Liver (tissue), 3 donors: ENCODE measurements around the gene HSD3B2.

Source experiments
- ATF3 ChIP-seq: IDR thresholded peaks from 2 replicates; pipeline ENCODE4 v1.6.1; 2016; ENCODE audit warnings: antibody characterized with exemption
- CTCF ChIP-seq: fragments of 150-350 bp; IDR thresholded peaks from 2 replicates; pipeline ENCODE4 v1.5.1; 2017; ENCODE audit warnings: improper control_type of control experiment, low read depth, low read length; ENCODE audit not compliant: missing input control
- EGR1 ChIP-seq, 2 donors: IDR thresholded peaks; 2 replicates each; pipeline ENCODE4 v1.6.1; 2016 to 2018; ENCODE audit warnings: antibody characterized with exemption in 2 of 2, low read depth in 2 of 2
- FOXA1 ChIP-seq: IDR thresholded peaks from 2 replicates; pipeline ENCODE4 v1.6.1; 2016; ENCODE audit warnings: antibody characterized with exemption
- HNF4A ChIP-seq, 2 donors: conservative IDR thresholded peaks; 2 replicates each; pipeline ENCODE4 v1.6.1; 2016; ENCODE audit warnings: antibody characterized with exemption in 2 of 2, mild to moderate bottlenecking in 2 of 2
- JUND ChIP-seq, 2 donors: IDR thresholded peaks; 2 replicates each; pipeline ENCODE4 v1.6.1; 2016; ENCODE audit warnings: antibody characterized with exemption in 2 of 2
- MAX ChIP-seq: IDR thresholded peaks from 2 replicates; pipeline ENCODE4 v1.6.1; 2016; ENCODE audit warnings: antibody characterized with exemption
- RAD21 ChIP-seq, 2 donors: IDR thresholded peaks; 2 replicates each; pipeline ENCODE4 v1.6.1; 2016; ENCODE audit warnings: antibody characterized with exemption in 2 of 2, mild to moderate bottlenecking in 2 of 2
- REST ChIP-seq: IDR thresholded peaks from 2 replicates; pipeline ENCODE4 v1.6.1; 2016; ENCODE audit warnings: antibody characterized with exemption, mild to moderate bottlenecking
- SP1 ChIP-seq: IDR thresholded peaks from 2 replicates; pipeline ENCODE4 v1.6.1; 2018; ENCODE audit warnings: antibody characterized with exemption, mild to moderate bottlenecking
- TAF1 ChIP-seq: conservative IDR thresholded peaks from 2 replicates; pipeline ENCODE4 v1.6.1; 2016; ENCODE audit warnings: antibody characterized with exemption, mild to moderate bottlenecking
- YY1 ChIP-seq: IDR thresholded peaks from 2 replicates; pipeline ENCODE4 v1.6.1; 2016; ENCODE audit warnings: antibody characterized with exemption, mild to moderate bottlenecking
- donor health status: healthy.
- donor health status: healthy.

- TF ChIP-seq CTCF (no peak), FOXA1 (no peak), EGR1 (IDR thresholded peaks at IDR 0.05; ENCODE audit: low read depth in 2 of 2) (no peak), RAD21 (IDR thresholded peaks at IDR 0.05) (no peak), REST (no peak), MAX (no peak), TAF1 (no peak), JUND (IDR thresholded peaks at IDR 0.05) (no peak), SP1 (no peak), YY1 (no peak), ATF3 (no peak), HNF4A (conservative IDR thresholded peaks at IDR 0.05) (no peak)
Measured at GRCh38 chr1:119446321-119446720, 31.4 kb downstream of the HSD3B2 start.
